HFF-Myc (cell line): Measurements from ENCODE around the gene RPL38.

Experiments
- DNase-seq: peaks from one replicate; pipeline ENCODE4 v3.0.0-alpha.2; 2011; ENCODE audit warnings: low read depth; ENCODE audit errors: extremely low read depth
- H3K4me3 ChIP-seq: replicated peaks from 2 replicates; pipeline ENCODE4 v1.5.1; 2011; ENCODE audit warnings: low read depth, mild to moderate bottlenecking, control low read depth, low read length
- CTCF ChIP-seq: IDR thresholded peaks from 2 replicates; pipeline ENCODE4 v1.5.1; 2012; ENCODE audit warnings: mild to moderate bottlenecking, low read depth, low read length, control low read depth; ENCODE audit errors: missing control alignments

RPL38 gene

GRCh38 chr17:74217888-74218287 lies 14.4 kb downstream of the RPL38 start:
- DNase-seq = no peak
- TF ChIP-seq CTCF = no peak
- no peak overlapping the region for H3K4me3 ChIP-seq

GRCh38 chr17:74218436-74218835 lies 15.0 kb downstream of the RPL38 start:
- no peak for TF ChIP-seq CTCF
- no peak overlapping the region for H3K4me3 ChIP-seq
- DNase-seq = no peak

GRCh38 chr17:74219576-74220133 lies 16.2 kb downstream of the RPL38 start:
- H3K4me3 ChIP-seq = no peak overlapping the region
- no peak for TF ChIP-seq CTCF
- no peak for DNase-seq

- TF ChIP-seq CTCF = no peak
- no peak for DNase-seq
- H3K4me3 ChIP-seq = no peak overlapping the region
These were observed 16.7 kb downstream of the RPL38 start for GRCh38 chr17:74220219-74220618.

GRCh38 chr17:74220946-74221818 lies 17.7 kb downstream of the RPL38 start:
- H3K4me3 ChIP-seq = no peak overlapping the region
- TF ChIP-seq CTCF = no peak

GRCh38 chr17:74222399-74222798 lies 18.9 kb downstream of the RPL38 start:
- no peak for TF ChIP-seq CTCF
- no peak for DNase-seq
- H3K4me3 ChIP-seq = no peak overlapping the region

More at GRCh38 chr17:74220946-74221818, 17.7 kb downstream of the RPL38 start:
- DNase-seq = no peak

- no peak for DNase-seq
- no peak overlapping the region for H3K4me3 ChIP-seq
- TF ChIP-seq CTCF = no peak
These were observed 20.4 kb downstream of the RPL38 start for GRCh38 chr17:74223901-74224300.
